Effector memory CD4-positive, alpha-beta T cell (primary cell): ENCODE results near the gene LHFPL6.

ENCODE experiments used
- DNase-seq, 3 donors: peaks; one replicate each; pipeline ENCODE4 v3.0.0-alpha.2; 2020
- H3K27ac ChIP-seq: 2 replicates; pipeline ENCODE4 v1.7.0; 2013; ENCODE audit warnings: mild to moderate bottlenecking, low read length, moderate library complexity; ENCODE audit not compliant: insufficient read depth, poor library complexity, severe bottlenecking
- H3K27me3 ChIP-seq: replicated peaks from 2 replicates; pipeline ENCODE4 v1.7.0; 2013; ENCODE audit warnings: mild to moderate bottlenecking, low read length; ENCODE audit not compliant: insufficient read depth, control insufficient read depth, poor library complexity, severe bottlenecking
- H3K36me3 ChIP-seq: 2 replicates; pipeline ENCODE4 v1.7.0; 2013; ENCODE audit warnings: mild to moderate bottlenecking, low read length, moderate library complexity; ENCODE audit not compliant: control insufficient read depth, insufficient read depth
- H3K4me1 ChIP-seq: 2 replicates; pipeline ENCODE4 v1.7.0; 2013; ENCODE audit warnings: low read length, mild to moderate bottlenecking; ENCODE audit not compliant: control insufficient read depth, insufficient read depth, poor library complexity, severe bottlenecking
- H3K4me3 ChIP-seq: 2 replicates; pipeline ENCODE4 v1.7.0; 2013; ENCODE audit warnings: low read length, low read depth, mild to moderate bottlenecking; ENCODE audit not compliant: insufficient read depth, poor library complexity, severe bottlenecking
- H3K9me3 ChIP-seq: 2 replicates; pipeline ENCODE4 v1.7.0; 2013; ENCODE audit warnings: mild to moderate bottlenecking, low read length, moderate library complexity; ENCODE audit not compliant: control insufficient read depth

Gene LHFPL6

DNA sequence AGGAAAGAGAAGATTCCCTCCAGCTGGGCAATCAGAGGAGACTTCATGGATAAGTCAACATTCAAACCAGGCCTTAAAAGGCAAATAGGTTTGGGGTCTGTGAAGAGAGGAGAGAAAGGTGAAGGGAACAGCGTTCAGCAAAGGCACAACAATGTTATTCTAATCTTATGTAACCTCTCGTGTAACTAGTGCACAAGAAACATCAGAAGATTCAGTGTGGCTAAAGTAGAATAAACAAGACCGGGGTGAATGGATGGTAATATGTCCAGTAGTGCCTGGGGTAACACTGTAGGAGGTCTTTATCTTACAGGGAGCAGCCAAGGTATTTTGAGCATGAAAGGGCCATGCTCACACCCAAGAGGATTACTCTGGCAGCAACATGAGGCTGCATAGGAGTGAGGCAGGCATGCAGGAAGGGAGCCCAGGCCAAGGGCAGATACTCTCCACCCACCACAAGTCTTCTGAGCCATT is 24.1 kb downstream of the LHFPL6 start:
- Histone ChIP-seq H3K36me3 (no peaks in the 10 kb centered on the region), H3K27me3 (no peaks in the 10 kb centered on the region), H3K4me3 (no peak overlapping the region), H3K27ac (no peak overlapping the region), H3K4me1 (no peaks in the 10 kb centered on the region), H3K9me3 (no peaks in the 10 kb centered on the region)
- DNase-seq = no peak

DNA sequence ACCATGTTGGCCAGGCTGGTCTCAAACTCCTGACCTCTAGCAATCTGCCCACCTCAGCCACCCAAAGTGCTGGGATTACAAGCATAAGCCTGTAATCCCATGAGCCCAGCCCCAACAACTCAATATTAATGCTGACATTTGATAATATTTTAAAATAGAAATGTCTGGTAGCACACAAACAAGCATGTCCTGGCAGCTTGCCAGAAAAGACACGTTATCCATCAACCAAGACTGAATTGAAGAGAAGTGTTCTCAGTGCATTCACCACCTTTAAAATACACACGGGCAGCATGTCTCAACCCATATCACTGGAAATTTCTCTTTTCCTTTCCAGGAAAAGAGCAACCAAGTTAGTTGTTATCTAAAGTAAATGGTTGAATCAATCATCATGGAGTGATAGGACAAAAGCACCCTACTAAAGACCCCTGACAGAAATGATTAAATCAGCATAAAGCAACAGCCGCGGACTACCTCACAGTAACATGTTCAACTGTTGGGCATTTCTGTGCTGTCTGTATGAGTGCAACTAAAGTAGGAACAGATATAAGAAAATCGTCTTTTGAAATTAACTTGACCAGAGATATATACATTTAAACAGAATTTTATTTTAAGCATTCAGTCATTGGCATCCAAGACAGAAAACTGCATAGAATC is 25.0 kb downstream of the LHFPL6 start:
- no peak overlapping the region for H3K27ac ChIP-seq
- H3K4me3 ChIP-seq = no peak overlapping the region
- no peaks in the 10 kb centered on the region for H3K4me1 ChIP-seq
- no peaks in the 10 kb centered on the region for H3K27me3 ChIP-seq
- no peak for DNase-seq
- H3K9me3 ChIP-seq = no peaks in the 10 kb centered on the region
- no peaks in the 10 kb centered on the region for H3K36me3 ChIP-seq

GRCh38 chr13:39577203-39577602 is 25.8 kb downstream of the LHFPL6 start:
- Histone ChIP-seq H3K27ac (no peak overlapping the region), H3K4me3 (no peak overlapping the region), H3K9me3 (no peaks in the 10 kb centered on the region), H3K36me3 (no peaks in the 10 kb centered on the region), H3K4me1 (no peaks in the 10 kb centered on the region), H3K27me3 (no peaks in the 10 kb centered on the region)
- DNase-seq = no peak

GRCh38 chr13:39575641-39576238 is 27.3 kb downstream of the LHFPL6 start:
- no peak overlapping the region for H3K4me3 ChIP-seq
- no peaks in the 10 kb centered on the region for H3K9me3 ChIP-seq
- H3K4me1 ChIP-seq = no peaks in the 10 kb centered on the region
- no peaks in the 10 kb centered on the region for H3K27me3 ChIP-seq
- DNase-seq = no peak
- H3K36me3 ChIP-seq = no peaks in the 10 kb centered on the region
- H3K27ac ChIP-seq = no peak overlapping the region

- no peak for DNase-seq
- Histone ChIP-seq H3K27ac (no peak overlapping the region), H3K9me3 (no peaks in the 10 kb centered on the region), H3K36me3 (no peaks in the 10 kb centered on the region), H3K4me3 (no peak overlapping the region), H3K27me3 (no peaks in the 10 kb centered on the region), H3K4me1 (no peaks in the 10 kb centered on the region)
These were observed 31.4 kb downstream of the LHFPL6 start for GRCh38 chr13:39571502-39572092.

DNA sequence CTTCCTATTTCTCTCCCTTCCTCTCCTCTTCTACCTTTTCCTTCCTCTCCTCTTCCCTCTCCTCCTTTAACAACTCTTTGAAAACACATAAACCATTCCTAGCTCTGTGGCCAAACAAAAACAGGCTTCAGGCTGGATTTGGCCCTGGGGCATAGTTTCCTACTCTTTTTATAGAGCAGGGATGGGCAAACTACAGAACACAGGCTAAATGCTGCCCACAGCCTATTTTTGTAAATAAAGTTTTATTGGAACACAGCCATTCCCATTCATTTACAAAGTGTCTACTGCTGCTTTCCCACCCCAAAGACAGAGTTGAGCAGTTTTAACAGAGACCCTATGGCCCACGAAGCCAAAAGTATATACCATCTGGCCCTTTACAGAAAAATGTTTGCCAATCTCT is 35.4 kb downstream of the LHFPL6 start:
- H3K27ac ChIP-seq = no peak overlapping the region
- DNase-seq = no peak
- H3K4me1 ChIP-seq = no peaks in the 10 kb centered on the region
- no peaks in the 10 kb centered on the region for H3K9me3 ChIP-seq
- no peaks in the 10 kb centered on the region for H3K36me3 ChIP-seq
- no peaks in the 10 kb centered on the region for H3K27me3 ChIP-seq
- no peak overlapping the region for H3K4me3 ChIP-seq

DNA sequence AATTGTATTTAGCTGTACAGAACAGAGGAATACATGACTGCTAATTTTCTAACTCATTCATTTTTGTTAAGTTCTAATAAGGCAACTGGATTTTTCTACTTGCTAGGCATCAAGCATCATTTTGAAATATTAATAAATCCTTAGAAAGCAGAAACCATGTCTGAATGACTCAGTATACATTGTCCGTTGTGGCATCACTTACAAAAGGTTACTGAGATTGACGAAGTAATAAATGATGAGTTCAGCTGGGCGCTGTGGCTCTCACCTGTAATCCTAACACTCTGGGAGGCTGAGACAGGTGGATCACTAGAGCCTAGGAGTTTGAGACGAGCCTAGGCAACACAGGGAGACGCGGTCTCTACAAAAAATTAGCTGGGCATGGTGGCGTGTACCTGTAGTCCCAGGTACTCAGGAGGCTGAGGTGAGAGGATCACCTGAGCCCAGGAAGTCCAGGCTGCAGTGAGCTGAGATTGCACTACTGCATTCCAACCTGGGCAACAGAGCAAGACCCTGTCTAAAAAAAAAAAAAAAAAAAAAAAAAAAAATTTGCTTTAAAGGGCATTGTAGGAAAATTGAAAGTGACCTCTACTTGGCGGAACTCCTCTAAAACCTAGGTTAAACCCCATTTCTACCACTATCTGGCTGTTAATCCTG is 36.6 kb downstream of the LHFPL6 start:
- no peak for DNase-seq
- no peak overlapping the region for H3K27ac ChIP-seq
- no peaks in the 10 kb centered on the region for H3K9me3 ChIP-seq

DNA sequence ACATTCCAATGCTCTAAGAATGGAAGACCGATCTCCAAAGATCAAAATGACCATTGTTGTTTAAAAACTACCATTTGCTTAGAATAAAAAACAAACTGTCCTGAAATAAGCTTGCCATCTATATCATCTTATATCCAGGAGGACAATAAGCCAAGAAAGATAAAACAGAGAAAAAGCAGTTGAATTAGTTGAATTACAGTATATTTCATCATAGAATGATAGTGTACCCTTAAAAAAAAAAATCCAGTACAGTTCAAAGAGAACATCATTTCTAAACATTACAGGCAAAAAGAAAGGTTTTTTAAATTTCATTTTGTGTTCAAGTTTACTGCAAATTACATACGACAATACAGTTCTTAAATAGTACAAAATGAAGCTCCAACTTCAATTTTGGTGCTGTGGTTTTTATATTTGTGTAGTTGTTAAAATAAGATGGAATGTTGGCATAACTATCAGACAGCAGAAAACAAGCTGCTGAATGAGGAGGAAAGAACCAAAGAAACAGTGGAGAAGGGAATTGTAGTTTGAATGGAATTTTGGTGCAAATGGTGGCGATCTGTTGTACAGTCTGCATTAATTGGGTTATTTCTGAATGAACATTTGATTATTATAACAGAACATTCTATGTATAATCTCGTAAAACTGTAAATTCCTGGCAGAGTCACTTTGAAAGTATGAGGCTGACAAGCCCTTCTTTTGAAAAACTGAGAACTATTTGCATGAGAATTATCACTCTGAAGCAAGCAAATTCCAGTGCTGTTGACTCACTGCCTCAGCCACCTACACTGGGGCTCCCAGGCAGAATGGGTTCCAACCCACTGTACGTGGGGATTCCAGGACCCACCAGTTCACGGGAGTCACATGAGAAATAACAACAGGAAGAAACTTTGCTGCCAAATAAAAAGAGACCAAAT is 37.7 kb downstream of the LHFPL6 start:
- Histone ChIP-seq H3K27ac (no peak overlapping the region), H3K4me3 (no peak overlapping the region), H3K27me3 (no peaks in the 10 kb centered on the region), H3K9me3 (no peaks in the 10 kb centered on the region), H3K36me3 (no peaks in the 10 kb centered on the region), H3K4me1 (no peaks in the 10 kb centered on the region)
- no peak for DNase-seq

More for the DNA sequence above, 36.6 kb downstream of the LHFPL6 start:
- Histone ChIP-seq H3K36me3 (no peaks in the 10 kb centered on the region), H3K4me1 (no peaks in the 10 kb centered on the region), H3K27me3 (no peaks in the 10 kb centered on the region), H3K4me3 (no peak overlapping the region)

DNA sequence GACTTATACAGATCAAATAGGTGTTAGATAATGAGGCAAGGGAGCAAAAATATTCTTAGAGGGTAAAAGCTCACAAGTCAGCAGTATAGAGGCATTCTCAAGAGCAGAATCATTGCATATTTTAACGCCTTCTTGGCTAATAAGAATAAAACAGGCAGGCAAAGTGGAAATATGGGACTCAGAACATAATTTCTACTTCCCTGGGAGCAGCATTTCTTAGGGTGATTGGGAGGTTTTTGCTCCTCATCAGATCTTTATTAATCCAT is 39.6 kb downstream of the LHFPL6 start:
- DNase-seq = no peak
- H3K27ac ChIP-seq = no peak overlapping the region

More for the DNA sequence above, 39.6 kb downstream of the LHFPL6 start:
- Histone ChIP-seq H3K9me3 (no peaks in the 10 kb centered on the region), H3K4me3 (no peak overlapping the region), H3K4me1 (no peaks in the 10 kb centered on the region), H3K36me3 (no peaks in the 10 kb centered on the region), H3K27me3 (no peaks in the 10 kb centered on the region)
